Activated CD8-positive, alpha-beta memory T cell treated with anti-CD3 and anti-CD28 coated beads for 24 hours (primary cell): Measurements from ENCODE around the gene TLE3.

Experiments
- DNase-seq: peaks from one replicate; pipeline ENCODE4 v3.0.0-alpha.2; 2020

The TLE3 gene

DNA sequence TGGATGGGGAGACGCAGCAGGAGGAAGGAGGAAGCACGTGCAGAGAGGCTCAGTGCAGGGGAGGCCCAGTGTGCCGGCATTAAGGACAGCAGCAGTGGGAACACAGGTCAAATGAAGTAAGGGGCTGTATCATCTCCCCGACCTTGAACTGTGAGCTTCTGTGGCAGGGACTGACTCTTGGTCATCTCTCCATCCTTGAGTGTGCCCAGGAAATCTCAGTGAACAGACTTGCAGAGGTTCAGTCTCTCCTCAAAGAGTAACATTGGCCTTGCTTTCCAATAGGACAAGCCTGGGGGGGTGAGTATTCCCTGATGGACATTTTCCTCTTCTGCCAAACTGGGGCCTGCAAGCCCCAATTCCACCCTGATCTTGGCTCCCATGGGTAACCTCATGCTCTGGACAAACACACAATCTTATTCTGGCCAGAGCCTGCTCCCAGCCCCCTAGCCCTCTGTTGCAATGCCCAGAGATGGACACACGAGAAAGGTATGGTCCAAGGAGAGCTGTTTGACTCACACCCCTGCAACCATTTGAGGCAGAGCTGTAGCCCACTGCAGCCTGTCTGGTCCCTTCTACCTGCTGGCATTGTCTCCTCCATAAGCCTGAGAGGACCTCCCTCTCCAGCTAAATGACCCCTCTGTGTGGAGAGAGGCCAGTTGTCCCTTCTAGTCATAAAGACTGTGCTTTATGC, 50.9 kb downstream of the TLE3 start:
- no peak for DNase-seq

DNA sequence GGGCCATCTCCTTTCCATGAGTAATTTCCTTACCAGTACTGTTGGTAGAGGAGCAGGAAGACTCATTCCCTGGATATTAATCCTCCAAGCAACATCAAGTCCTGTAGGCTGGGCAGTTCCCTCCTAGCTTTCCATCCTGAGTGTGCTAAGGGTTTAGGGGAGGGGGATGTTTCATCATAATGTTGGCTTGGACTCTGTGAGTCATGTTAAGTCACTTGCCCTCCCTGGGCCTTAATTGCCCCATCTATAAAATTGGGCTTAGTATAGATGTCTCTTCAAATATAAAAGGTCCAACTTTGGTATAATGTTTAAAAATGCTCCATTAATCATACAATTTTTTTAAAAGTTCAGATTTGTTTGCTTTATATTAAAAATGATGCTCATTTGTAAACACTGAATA, 52.7 kb downstream of the TLE3 start:
- DNase-seq: no peak

GRCh38 chr15:70044168-70044567, 53.5 kb downstream of the TLE3 start:
- DNase-seq: no peak

- no peak for DNase-seq
Measured at GRCh38 chr15:70043590-70043989, 54.1 kb downstream of the TLE3 start.

DNA sequence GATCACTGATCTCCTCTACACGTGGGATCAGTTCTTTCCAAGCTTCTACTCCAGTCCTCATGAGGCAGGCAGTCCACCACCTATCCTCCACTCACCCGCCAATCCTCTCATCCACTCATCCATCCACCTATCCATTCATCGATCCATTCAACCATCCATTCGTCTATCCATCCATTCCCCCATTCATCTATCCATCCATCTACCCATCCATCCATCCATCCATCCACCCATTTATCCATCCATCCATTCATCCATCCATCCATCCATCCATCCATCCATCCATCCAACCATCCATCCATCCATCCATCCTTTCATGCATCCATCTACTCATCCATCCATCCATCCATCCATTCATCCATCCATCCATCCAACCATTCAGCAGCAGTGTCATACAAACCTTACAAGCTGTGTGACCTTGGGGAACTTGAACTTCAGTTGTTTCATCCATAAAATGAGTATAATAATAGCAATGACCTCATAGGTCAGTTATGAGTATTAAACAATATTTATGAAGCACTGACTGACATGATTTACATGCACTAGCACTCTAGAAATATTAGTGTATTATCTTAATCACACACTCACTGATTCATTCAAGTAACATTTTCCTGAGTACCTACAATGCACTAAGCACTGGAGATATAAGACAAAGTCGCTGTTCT, 55.0 kb downstream of the TLE3 start:
- DNase-seq: no peak

DNA sequence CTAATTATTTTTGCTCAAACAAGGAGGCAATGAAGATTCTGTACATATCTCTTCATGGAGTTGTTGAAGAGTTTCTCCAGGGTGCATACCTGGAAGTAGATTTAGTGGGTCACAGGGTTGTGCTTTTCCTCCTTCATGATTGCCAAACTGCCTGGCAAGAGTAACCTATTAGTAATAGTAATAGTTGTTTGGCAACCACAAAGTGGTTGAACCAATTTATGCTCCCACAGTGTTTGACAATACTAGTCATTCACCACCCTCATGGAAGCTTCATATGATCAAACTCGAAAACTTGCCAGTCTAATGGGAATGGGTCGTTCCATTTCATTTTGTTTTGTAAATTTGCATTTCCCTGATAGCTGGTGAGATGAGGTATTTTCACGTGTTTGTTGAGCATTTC, 57.8 kb downstream of the TLE3 start:
- DNase-seq: no peak

DNA sequence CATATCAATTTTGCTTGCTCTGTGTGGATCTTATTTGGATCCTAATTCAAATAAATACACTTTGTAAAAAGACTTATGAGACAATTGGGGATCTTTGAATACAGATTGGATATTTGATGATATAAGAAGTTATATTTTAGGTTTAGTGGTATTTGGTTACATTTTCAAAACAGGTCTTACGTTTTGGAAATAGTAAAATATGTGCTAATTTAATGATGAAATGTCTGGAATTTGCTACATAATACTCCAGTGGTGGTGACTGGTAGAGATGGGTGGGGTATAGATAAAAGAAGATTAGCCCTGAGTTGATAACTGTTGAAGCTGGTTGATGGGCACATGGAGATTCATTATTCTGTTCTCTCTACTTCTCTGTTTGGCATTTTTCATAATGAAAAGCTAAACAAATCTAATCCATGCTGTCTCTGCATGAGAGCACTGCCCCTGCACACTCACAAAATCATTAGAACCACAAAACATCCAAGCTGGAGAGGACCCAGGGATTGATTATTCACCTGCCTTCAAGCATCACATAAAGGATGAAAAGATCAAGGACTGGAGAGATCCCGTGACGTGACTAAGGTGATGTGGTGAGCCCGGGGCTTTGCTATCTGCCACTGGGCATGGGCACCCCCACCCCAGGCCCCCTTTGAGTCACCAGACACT, 58.9 kb downstream of the TLE3 start:
- no peak for DNase-seq

DNA sequence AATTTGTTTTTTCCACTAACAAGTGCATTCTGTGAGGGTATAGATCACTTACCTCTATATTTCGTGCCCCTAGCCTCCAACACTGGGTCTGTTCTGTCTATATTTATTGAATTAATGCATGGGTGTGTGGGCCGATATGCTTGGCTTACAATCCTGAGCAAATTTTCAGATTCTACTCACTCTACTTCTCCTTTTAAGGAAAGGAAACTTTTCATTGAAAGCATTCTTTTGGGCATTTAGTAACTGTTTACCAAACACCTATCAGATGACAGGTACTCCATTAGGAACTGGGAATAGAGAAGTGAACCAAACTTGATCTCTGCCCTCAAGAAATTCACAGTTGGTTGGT, 60.5 kb downstream of the TLE3 start:
- DNase-seq: no peak

- DNase-seq: no peak
Measured at GRCh38 chr15:70036585-70037291, 61.0 kb downstream of the TLE3 start.

- DNase-seq: no peak
Measured at GRCh38 chr15:70035719-70036077, 62.0 kb downstream of the TLE3 start.

DNA sequence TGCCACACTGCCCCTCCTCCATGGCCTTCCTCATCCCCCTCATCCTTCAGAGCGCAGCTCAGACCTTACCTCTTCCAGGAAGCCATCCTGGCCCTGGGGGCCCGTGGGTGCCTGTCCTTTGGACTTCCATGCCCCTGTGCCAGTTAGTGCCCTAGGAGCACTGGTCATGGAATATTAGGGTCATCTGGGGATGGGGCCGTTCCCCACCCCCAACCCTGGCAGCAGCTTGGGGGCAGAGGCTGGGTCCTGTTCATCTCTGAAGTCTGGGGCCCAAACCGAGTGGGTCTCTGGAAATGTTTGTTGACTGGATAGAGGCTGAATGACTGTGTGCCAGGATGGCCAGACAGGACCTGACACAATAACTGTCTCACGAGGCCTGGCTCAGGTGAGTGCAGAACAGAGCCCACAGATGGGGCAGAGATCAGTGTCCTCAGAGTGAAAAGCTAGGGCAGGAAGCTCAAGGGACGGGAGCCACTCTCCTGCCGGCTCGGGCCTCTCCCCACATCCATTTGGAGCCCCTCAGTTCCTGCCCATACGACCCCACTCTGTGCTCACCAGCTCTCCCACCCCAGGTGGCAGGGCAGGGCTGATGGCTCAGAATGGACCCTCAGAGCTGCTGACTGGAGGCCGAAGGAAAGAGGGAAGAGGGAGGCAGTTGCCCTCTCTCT, 62.5 kb downstream of the TLE3 start:
- DNase-seq: no peak

GRCh38 chr15:70034596-70034995, 63.1 kb downstream of the TLE3 start:
- DNase-seq: no peak

GRCh38 chr15:70034141-70034540, 63.6 kb downstream of the TLE3 start:
- no peak for DNase-seq

GRCh38 chr15:70033529-70034140, 64.1 kb downstream of the TLE3 start:
- DNase-seq: no peak

GRCh38 chr15:70033109-70033508, 64.6 kb downstream of the TLE3 start:
- no peak for DNase-seq

DNA sequence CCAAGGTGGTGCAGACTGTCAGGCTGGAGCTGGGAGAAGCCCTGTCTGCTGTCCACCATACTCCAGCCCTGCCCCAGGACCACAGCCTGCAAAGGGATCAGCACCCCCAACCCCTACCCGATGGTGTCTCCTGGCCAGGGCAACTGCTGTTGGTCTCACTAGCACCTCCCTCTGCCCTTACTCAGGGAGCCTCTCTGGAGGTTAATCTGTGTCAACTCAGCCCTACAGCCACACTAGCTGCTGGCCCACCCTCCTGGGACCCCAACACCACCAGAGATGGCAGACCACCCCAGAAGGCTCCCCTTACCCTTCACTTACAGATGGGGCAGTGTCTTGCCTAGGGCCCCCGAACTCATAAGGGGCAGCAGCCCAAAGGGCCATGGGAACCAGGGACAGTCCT, 65.2 kb downstream of the TLE3 start:
- no peak for DNase-seq

- DNase-seq: no peak
Measured at GRCh38 chr15:70031713-70032112, 66.0 kb downstream of the TLE3 start.

- no peak for DNase-seq
Measured at GRCh38 chr15:70031261-70031660, 66.5 kb downstream of the TLE3 start.

- no peak for DNase-seq
Measured at GRCh38 chr15:70030851-70031250, 66.9 kb downstream of the TLE3 start.

DNA sequence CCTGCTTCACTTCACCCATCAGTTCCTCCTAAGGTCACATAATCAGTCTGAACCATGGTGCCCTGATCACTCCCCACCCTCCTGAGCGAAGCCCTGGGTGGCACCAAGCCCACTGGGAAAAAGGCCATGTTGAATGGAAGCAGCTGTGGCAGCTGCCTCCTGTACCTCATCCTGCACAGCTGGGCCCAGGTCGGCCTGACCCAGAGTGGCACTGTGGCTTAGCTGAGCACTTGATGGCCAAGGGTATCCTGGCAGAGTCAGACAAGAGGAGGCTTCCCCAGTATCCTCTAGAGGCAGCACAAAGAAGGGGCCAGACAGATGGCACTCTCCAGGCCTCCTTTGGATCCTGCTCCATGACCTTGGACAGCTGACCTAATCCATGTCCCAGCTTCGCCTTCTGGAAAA, 68.4 kb downstream of the TLE3 start:
- no peak for DNase-seq

GRCh38 chr15:70027518-70027917, 70.2 kb downstream of the TLE3 start:
- DNase-seq: no peak

GRCh38 chr15:70026991-70027390, 70.7 kb downstream of the TLE3 start:
- no peak for DNase-seq
